ENCODE data around the gene TIMM22.

Gene TIMM22

GRCh38 chr17:1001640-1002411 is 4.9 kb downstream of the TIMM22 start:
- Histone ChIP-seq H3K27ac (replicated peaks) (no peak overlapping the region), H3K27me3 (ENCODE audit: insufficient read depth, poor library complexity, severe bottlenecking) (no peaks in the 10 kb centered on the region), H3K4me3 (replicated peaks; ENCODE audit: insufficient read depth, low read length) (no peak overlapping the region)
- TF ChIP-seq GABPA (IDR thresholded peaks at IDR 0.05; ENCODE audit: low read depth) (no peak), CTCF (IDR thresholded peaks at IDR 0.05; ENCODE audit: insufficient read depth, low read length) (no peak)
- DNase-seq (ENCODE audit: low read depth in 1 of 2, low spot score in 1 of 2), result no peak

- no peak overlapping the region for H3K4me3 ChIP-seq (replicated peaks; ENCODE audit: insufficient read depth, low read length)
- no peak for TF ChIP-seq GABPA (IDR thresholded peaks at IDR 0.05; ENCODE audit: low read depth)
- TF ChIP-seq SPI1 (IDR thresholded peaks at IDR 0.05; ENCODE audit: borderline replicate concordance, low read depth), result no peak
- TF ChIP-seq CTCF (IDR thresholded peaks at IDR 0.05; ENCODE audit: insufficient read depth, low read length), result no peak
- no peak for TF ChIP-seq POLR2AphosphoS5 (IDR thresholded peaks at IDR 0.05; ENCODE audit: low read depth)
- TF ChIP-seq REST (IDR thresholded peaks at IDR 0.05; ENCODE audit: insufficient replicate concordance, low read depth), result no peak
- no peak for DNase-seq (ENCODE audit: low read depth in 1 of 2, low spot score in 1 of 2)
- no peaks in the 10 kb centered on the region for H3K27me3 ChIP-seq (ENCODE audit: insufficient read depth, poor library complexity, severe bottlenecking)
- H3K27ac ChIP-seq (replicated peaks), result no peak overlapping the region
Observed at GRCh38 chr17:1002412-1002753, 5.5 kb downstream of the TIMM22 start.

- Histone ChIP-seq H3K27me3 (ENCODE audit: insufficient read depth, poor library complexity, severe bottlenecking) (no peaks in the 10 kb centered on the region), H3K27ac (replicated peaks) (no peak overlapping the region), H3K4me3 (replicated peaks; ENCODE audit: insufficient read depth, low read length) (no peak overlapping the region)
- TF ChIP-seq CTCF (IDR thresholded peaks at IDR 0.05; ENCODE audit: insufficient read depth, low read length), result no peak
- TF ChIP-seq REST (IDR thresholded peaks at IDR 0.05; ENCODE audit: insufficient replicate concordance, low read depth), result no peak
- no peak for TF ChIP-seq SPI1 (IDR thresholded peaks at IDR 0.05; ENCODE audit: borderline replicate concordance, low read depth)
- no peak for TF ChIP-seq POLR2AphosphoS5 (IDR thresholded peaks at IDR 0.05; ENCODE audit: low read depth)
- no peak for TF ChIP-seq GABPA (IDR thresholded peaks at IDR 0.05; ENCODE audit: low read depth)
- no peak for DNase-seq (ENCODE audit: low read depth in 1 of 2, low spot score in 1 of 2)
Observed at GRCh38 chr17:1002771-1003555, 6.0 kb downstream of the TIMM22 start.

All from HL-60 (cell line).